Liver (tissue), 3 donors: ENCODE measurements around the gene KANK3.
"Not testable (repeated sequence)": the region's sequence is repeated elsewhere in the genome, so short reads cannot be mapped to it uniquely, and the experiment has no call there.

Source experiments
- TAF1 ChIP-seq: conservative IDR thresholded peaks from 2 replicates; pipeline ENCODE4 v1.6.1; 2016; ENCODE audit warnings: antibody characterized with exemption, mild to moderate bottlenecking
- TF ChIP-seq, protein P1 (sequence below): fragments of 150-350 bp; IDR thresholded peaks from 2 replicates; pipeline ENCODE4 v1.5.1; 2017; ENCODE audit warnings: improper control_type of control experiment, low read depth, low read length; ENCODE audit not compliant: missing input control
- donor health status: healthy.
- donor health status: healthy.

DNA sequence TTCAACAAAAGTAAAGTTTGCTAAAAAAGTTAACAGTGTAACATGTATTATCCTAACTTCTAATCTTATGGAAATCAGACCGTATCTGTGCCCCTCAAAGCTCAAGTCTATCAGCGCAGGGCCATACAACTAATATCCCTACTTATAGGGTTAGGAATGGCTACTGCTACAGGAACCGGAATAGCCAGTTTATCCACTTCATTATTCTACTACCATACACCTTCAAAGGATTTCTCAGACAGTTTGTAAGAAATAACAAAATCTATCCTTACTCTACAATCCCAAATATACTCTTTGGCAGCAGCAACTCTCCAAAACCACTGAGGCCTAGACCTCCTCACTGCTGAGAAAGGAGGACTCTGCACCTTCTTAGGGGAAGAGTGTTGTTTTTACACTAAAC, 42.5 kb upstream of the KANK3 start:
- TF ChIP-seq, protein P1, sequence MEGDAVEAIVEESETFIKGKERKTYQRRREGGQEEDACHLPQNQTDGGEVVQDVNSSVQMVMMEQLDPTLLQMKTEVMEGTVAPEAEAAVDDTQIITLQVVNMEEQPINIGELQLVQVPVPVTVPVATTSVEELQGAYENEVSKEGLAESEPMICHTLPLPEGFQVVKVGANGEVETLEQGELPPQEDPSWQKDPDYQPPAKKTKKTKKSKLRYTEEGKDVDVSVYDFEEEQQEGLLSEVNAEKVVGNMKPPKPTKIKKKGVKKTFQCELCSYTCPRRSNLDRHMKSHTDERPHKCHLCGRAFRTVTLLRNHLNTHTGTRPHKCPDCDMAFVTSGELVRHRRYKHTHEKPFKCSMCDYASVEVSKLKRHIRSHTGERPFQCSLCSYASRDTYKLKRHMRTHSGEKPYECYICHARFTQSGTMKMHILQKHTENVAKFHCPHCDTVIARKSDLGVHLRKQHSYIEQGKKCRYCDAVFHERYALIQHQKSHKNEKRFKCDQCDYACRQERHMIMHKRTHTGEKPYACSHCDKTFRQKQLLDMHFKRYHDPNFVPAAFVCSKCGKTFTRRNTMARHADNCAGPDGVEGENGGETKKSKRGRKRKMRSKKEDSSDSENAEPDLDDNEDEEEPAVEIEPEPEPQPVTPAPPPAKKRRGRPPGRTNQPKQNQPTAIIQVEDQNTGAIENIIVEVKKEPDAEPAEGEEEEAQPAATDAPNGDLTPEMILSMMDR, result not testable (repeated sequence)
- TF ChIP-seq TAF1, result not testable (repeated sequence)
